PC-3 (cell line): ENCODE data around the gene OR3A2. TPM values are rescaled to one million over a fixed set of nuclear protein-coding genes. Genes with fewer than 3 reads are reported as not detected.

Experiments used
- ATAC-seq: fragments of 200-7000 bp; cut with Tn5 transposase; 2 replicates; pipeline ENCODE4 v1.9.1; 2020; ENCODE audit warnings: mild to moderate bottlenecking, moderate library complexity
- BruUV-seq: library from RNA; stranded (reverse); fragments of 400-500 nt; replicated peaks from 2 replicates; lab custom pipeline; 2021; lab: Mats Ljungman, UMichigan
- CTCF ChIA-PET: fragments of 300-600 bp; sonication (Branson Sonifier 250); formaldehyde crosslinking; loops from one replicate; lab custom pipeline; 2022; ENCODE audit warnings: antibody characterized with exemption; lab: Charles Lee
- POLR2A ChIA-PET: fragments of 300-600 bp; sonication (Branson Sonifier 250); formaldehyde crosslinking; loops from one replicate; lab custom pipeline; 2022; ENCODE audit warnings: antibody characterized with exemption; ENCODE audit not compliant: unreplicated experiment; lab: Charles Lee
- DNase-seq: peaks from one replicate; pipeline ENCODE4 v3.0.0-alpha.2; 2015
- H2AFZ ChIP-seq: fragments of 300-600 bp; sonication (generic); 2 replicates; pipeline ENCODE4 v1.6.0; 2016; ENCODE audit warnings: antibody characterized with exemption, low read length
- H3F3A ChIP-seq: fragments of 300-600 bp; sonication (generic); one replicate; pipeline ENCODE4 v1.6.0; 2017; ENCODE audit warnings: antibody characterized with exemption, low read length, control low read depth, mild to moderate bottlenecking; ENCODE audit not compliant: unreplicated experiment
- H3K27ac ChIP-seq: fragments of 300-600 bp; sonication (generic); 2 replicates; pipeline ENCODE4 v1.5.1; 2016; ENCODE audit warnings: mild to moderate bottlenecking, low read length
- H3K27me3 ChIP-seq: fragments of 300-600 bp; sonication (generic); 2 replicates; pipeline ENCODE4 v1.6.1; 2016; ENCODE audit warnings: low read length, mixed read lengths
- H3K36me3 ChIP-seq: fragments of 300-600 bp; sonication (generic); 2 replicates; pipeline ENCODE4 v1.6.1; 2016; ENCODE audit warnings: low read depth, mixed run types, low read length, mixed read lengths
- H3K4me1 ChIP-seq: fragments of 300-600 bp; sonication (generic); 2 replicates; pipeline ENCODE4 v1.5.1; 2016; ENCODE audit warnings: low read length; ENCODE audit not compliant: insufficient read depth
- H3K4me2 ChIP-seq: fragments of 300-600 bp; sonication (generic); 2 replicates; pipeline ENCODE4 v1.6.0; 2016; ENCODE audit warnings: low read length
- H3K4me3 ChIP-seq: fragments of 300-600 bp; sonication (generic); 2 replicates; pipeline ENCODE4 v1.5.1; 2016; ENCODE audit warnings: mild to moderate bottlenecking, low read length, mixed read lengths
- H3K79me2 ChIP-seq: fragments of 300-600 bp; sonication (generic); 2 replicates; pipeline ENCODE4 v1.6.1; 2017; ENCODE audit warnings: low read length, mixed read lengths
- H3K9ac ChIP-seq: fragments of 300-600 bp; sonication (generic); 2 replicates; pipeline ENCODE4 v1.6.0; 2016; ENCODE audit warnings: mild to moderate bottlenecking, low read length
- H3K9me2 ChIP-seq: fragments of 300-600 bp; sonication (generic); replicated peaks from 2 replicates; pipeline ENCODE4 v1.6.1; 2016; ENCODE audit warnings: mixed run types, low read length, mixed read lengths
- H3K9me3 ChIP-seq: fragments of 300-600 bp; sonication (generic); 2 replicates; pipeline ENCODE4 v1.6.1; 2016; ENCODE audit warnings: low read length, mixed read lengths
- H4K20me1 ChIP-seq: fragments of 300-600 bp; sonication (generic); 2 replicates; pipeline ENCODE4 v1.6.1; 2016; ENCODE audit warnings: low read length, mixed read lengths
- CTCF ChIP-seq: fragments of 300-600 bp; sonication (generic); conservative IDR thresholded peaks from 2 replicates; pipeline ENCODE4 v1.5.1; 2017; ENCODE audit warnings: antibody characterized with exemption, low read depth, mild to moderate bottlenecking, low read length
- EZH2 ChIP-seq: fragments of 300-600 bp; sonication (generic); IDR thresholded peaks from one replicate; pipeline ENCODE4 v1.6.1; 2017; ENCODE audit warnings: antibody characterized with exemption, mild to moderate bottlenecking, low read length; ENCODE audit not compliant: unreplicated experiment
- EZH2phosphoT487 ChIP-seq: fragments of 300-600 bp; sonication (generic); IDR thresholded peaks from 2 replicates; pipeline ENCODE4 v1.6.1; 2018; ENCODE audit warnings: mild to moderate bottlenecking, antibody characterized with exemption, low read length, borderline replicate concordance
- intact Hi-C: fragments of 100-400 bp; cut with micrococcal nuclease; formaldehyde crosslinking; loops from 2 replicates; pipeline ENCODE4 v1.9.0; 2023
- total RNA-seq: library from RNA; depleted of rRNA; stranded (reverse); fragments of >200 nt; gene quantifications from 2 replicates; pipeline ENCODE4 v1.2.3, GENCODE V29; 2014

Gene OR3A2
- total RNA-seq, 1 experiment from 2014 or later, result not detected

GRCh38 chr17:3316836-3317235 lies 69.3 kb downstream of the OR3A2 start:
- Histone ChIP-seq H3K27ac (no peak overlapping the region), H3K4me3 (no peak overlapping the region), H3F3A (no peaks in the 10 kb centered on the region), H3K9me2 (no peaks in the 10 kb centered on the region), H3K36me3 (no peaks in the 10 kb centered on the region), H4K20me1 (no peaks in the 10 kb centered on the region), H3K9me3 (no peaks in the 10 kb centered on the region), H2AFZ (no peak overlapping the region), H3K27me3 (peaks cover 16% of the 10 kb centered on the region), H3K79me2 (no peaks in the 10 kb centered on the region), H3K9ac (no peak overlapping the region), H3K4me1 (0 out of 2 replicates have a peak, but pooled peaks cover 7% of the 10 kb centered on the region), H3K4me2 (no peak overlapping the region)
- CTCF ChIA-PET, result no interaction called here
- TF ChIP-seq EZH2, result no peak
- no peak for TF ChIP-seq CTCF
- TF ChIP-seq EZH2phosphoT487, result no peak
- no TSS peak for BruUV-seq
- no peak for ATAC-seq
- DNase-seq, result no peak
- POLR2A ChIA-PET, result no interaction called here
- intact Hi-C loops, result no loop called here

- Histone ChIP-seq H3K9me3 (no peaks in the 10 kb centered on the region), H3K36me3 (no peaks in the 10 kb centered on the region), H3K9me2 (no peaks in the 10 kb centered on the region), H2AFZ (no peak overlapping the region), H3K9ac (no peak overlapping the region), H3K4me3 (no peak overlapping the region), H3F3A (no peaks in the 10 kb centered on the region), H3K79me2 (no peaks in the 10 kb centered on the region), H3K4me2 (no peak overlapping the region), H3K27ac (no peak overlapping the region), H3K4me1 (no peaks in the 10 kb centered on the region), H3K27me3 (peaks cover 20% of the 10 kb centered on the region), H4K20me1 (no peaks in the 10 kb centered on the region)
- no peak for DNase-seq
- ATAC-seq, result no peak
- CTCF ChIA-PET, result no interaction called here
- TF ChIP-seq CTCF (no peak), EZH2phosphoT487 (no peak), EZH2 (no peak)
- POLR2A ChIA-PET, result no interaction called here
- no TSS peak for BruUV-seq
- intact Hi-C loops, result no loop called here
Observed at GRCh38 chr17:3308603-3309002, 77.5 kb downstream of the OR3A2 start.

- Histone ChIP-seq H3K9me3 (no peaks in the 10 kb centered on the region), H3K4me1 (no peaks in the 10 kb centered on the region), H3K27me3 (peaks cover 33% of the 10 kb centered on the region), H3K4me2 (no peak within 1 kb of the TSS), H4K20me1 (no peaks in the 10 kb centered on the region), H3K79me2 (no peaks in the 10 kb centered on the region), H3K9ac (no peak within 1 kb of the TSS), H3K9me2 (no peaks in the 10 kb centered on the region), H3K27ac (no peak within 1 kb of the TSS), H2AFZ (no peak within 1 kb of the TSS), H3K4me3 (no peak within 1 kb of the TSS), H3K36me3 (no peaks in the 10 kb centered on the region), H3F3A (no peaks in the 10 kb centered on the region)
- intact Hi-C loops, result no loop called here
- no peak for DNase-seq
- TF ChIP-seq EZH2, result no peak
- TF ChIP-seq CTCF, result no peak
- no peak for TF ChIP-seq EZH2phosphoT487
- ChIA-PET POLR2A (no interaction called here), CTCF (no interaction called here)
- no peak for ATAC-seq
- no TSS peak for BruUV-seq
Observed at GRCh38 chr17:3298260-3298659, 87.8 kb downstream of the OR3A2 start, which contains the start of gene OR3A1. Gene OR3A1, minus strand, starts transcription at chr17:3298360. Its CDS starts 5,778 bp downstream, at chr17:3292582.
